K562 (cell line): Measurements from ENCODE around the gene NMNAT2. TPM values are rescaled to one million over a fixed set of nuclear protein-coding genes. Genes with fewer than 3 reads are reported as not detected.
A peak's percentile ranks its signal among the peaks of the same experiment; 100 is the strongest.

Experiments
- ATAC-seq: fragments of 200-7000 bp; cut with Tn5 transposase; 3 replicates; pipeline ENCODE4 v1.9.1; 2020; ENCODE audit warnings: moderate library complexity
- BruUV-seq: library from RNA; stranded (reverse); fragments of 400-500 nt; replicated peaks from 2 replicates; lab custom pipeline; 2021; lab: Mats Ljungman, UMichigan
- CTCF ChIA-PET: fragments of 300-600 bp; formaldehyde crosslinking; extraction: SDS; loops from one replicate; lab custom pipeline; 2021; ENCODE audit warnings: low intra/inter-chr PET ratio; lab: Yijun Ruan, JAX
- POLR2A ChIA-PET: fragments of 300-600, 350-650 bp; sonication (Branson Sonifier 250); formaldehyde crosslinking; extraction: SDS; loops from one replicate; lab custom pipeline; 2021; ENCODE audit warnings: antibody characterized with exemption, inconsistent platforms; lab: Yijun Ruan, JAX
- DNase-seq, 4 experiments: peaks; one replicate each; pipeline versions ENCODE4 v3.0.0 to v3.0.0-alpha.2; 2011 to 2018; ENCODE audit warnings: low spot score in 3 of 4, mixed read lengths in 3 of 4; ENCODE audit errors: extremely low read depth in 1 of 4
- FAIRE-seq: peaks from 2 replicates; lab custom pipeline; 2011; peaks lifted over from hg19 to GRCh38; lab: Jason Lieb, UNC
- H2AFZ ChIP-seq: 2 replicates; pipeline ENCODE4 v1.6.0; 2011; ENCODE audit warnings: low read depth, low read length, control low read depth, inconsistent platforms
- H3K27ac ChIP-seq: fragments of 200-600 bp; 3 replicates; pipeline ENCODE4 v1.8.0; 2011; ENCODE audit warnings: low read depth, mild to moderate bottlenecking, control low read depth, inconsistent platforms, low read length, moderate library complexity, mixed read lengths; ENCODE audit errors: extremely low read depth
- H3K27me3 ChIP-seq, 2 experiments: fragments of 300-600 bp in 1 of 2; 2 replicates in 1 of 2; 3 replicates in 1 of 2; pipeline versions ENCODE4 v1.6.0 to v1.8.0; 2011; ENCODE audit warnings: inconsistent platforms in 2 of 2, low read length in 2 of 2, mild to moderate bottlenecking in 1 of 2, mixed read lengths in 1 of 2, moderate library complexity in 1 of 2; ENCODE audit not compliant: control insufficient read depth in 2 of 2, insufficient read depth in 2 of 2
- H3K36me3 ChIP-seq: fragments of 300-600 bp; 3 replicates; pipeline ENCODE4 v1.8.0; 2011; ENCODE audit warnings: mild to moderate bottlenecking, low read length, inconsistent platforms; ENCODE audit not compliant: control insufficient read depth, insufficient read depth
- H3K4me1 ChIP-seq, 2 experiments: fragments of 200-600 bp in 1 of 2; replicated peaks in 1 of 2; 2 replicates in 1 of 2; 3 replicates in 1 of 2; pipeline versions ENCODE4 v1.5.1 to v1.8.0; 2011; ENCODE audit warnings: inconsistent platforms in 2 of 2, low read length in 2 of 2, mild to moderate bottlenecking in 1 of 2, mixed read lengths in 1 of 2, moderate library complexity in 1 of 2; ENCODE audit not compliant: control insufficient read depth in 2 of 2, insufficient read depth in 2 of 2
- H3K4me2 ChIP-seq: 2 replicates; pipeline ENCODE4 v1.6.1; 2011; ENCODE audit warnings: low read length, control low read depth, inconsistent platforms, mixed read lengths; ENCODE audit not compliant: insufficient read depth
- H3K4me3 ChIP-seq: fragments of 200-600 bp; sonication (generic), shearing (Covaris generic); 2 replicates; pipeline ENCODE4 v1.5.1; 2016; ENCODE audit warnings: control low read depth, inconsistent platforms
- H3K79me2 ChIP-seq: fragments of 200-600 bp; 3 replicates; pipeline ENCODE4 v1.8.0; 2011; ENCODE audit warnings: low read length, inconsistent platforms; ENCODE audit not compliant: control insufficient read depth, insufficient read depth
- H3K9ac ChIP-seq, 2 experiments: 2 replicates each; pipeline versions ENCODE4 v1.6.0 to v1.6.1; 2011; ENCODE audit warnings: low read depth in 2 of 2, low read length in 2 of 2, control low read depth in 1 of 2, inconsistent platforms in 1 of 2, mild to moderate bottlenecking in 1 of 2, mixed read lengths in 1 of 2; ENCODE audit not compliant: insufficient read depth in 1 of 2
- H3K9me1 ChIP-seq: one replicate; pipeline ENCODE4 v1.6.0; 2011; ENCODE audit warnings: inconsistent platforms, mild to moderate bottlenecking, low read length, moderate library complexity; ENCODE audit not compliant: control insufficient read depth, insufficient read depth
- H3K9me3 ChIP-seq: replicated peaks from 2 replicates; pipeline ENCODE4 v1.5.1; 2011; ENCODE audit warnings: low read depth, low read length, inconsistent platforms; ENCODE audit not compliant: control insufficient read depth, insufficient read depth
- H4K20me1 ChIP-seq: replicated peaks from 2 replicates; pipeline ENCODE4 v1.6.1; 2011; ENCODE audit warnings: low read length, inconsistent platforms, mixed read lengths; ENCODE audit not compliant: control insufficient read depth, insufficient read depth
- ATF1 ChIP-seq, 2 experiments: fragments of 450-650 bp in 1 of 2; IDR thresholded peaks; 2 replicates each; pipeline ENCODE4 v1.6.1; 2016; ENCODE audit warnings: missing compliant biosample characterization in 1 of 2, missing genetic modification characterization in 1 of 2
- CCNT2 ChIP-seq: IDR thresholded peaks from 2 replicates; pipeline ENCODE4 v1.6.1; 2011; ENCODE audit warnings: borderline replicate concordance, low read depth, mild to moderate bottlenecking, moderate library complexity, mixed read lengths, low read length; ENCODE audit not compliant: insufficient read length; ENCODE audit errors: extremely low read depth
- CHCHD3 ChIP-seq: fragments of 250-450 bp; sonication (Bioruptor Pico); IDR thresholded peaks from 2 replicates; pipeline ENCODE4 v2.1.2; 2022; ENCODE audit warnings: mild to moderate bottlenecking
- GATA2 ChIP-seq: sonication (generic); formaldehyde crosslinking; IDR thresholded peaks from 2 replicates; pipeline ENCODE4 v1.4.0; 2020; ENCODE audit warnings: mild to moderate bottlenecking, missing genetic modification reagents
- MCM3 ChIP-seq: fragments of 450-650 bp; IDR thresholded peaks from 2 replicates; pipeline ENCODE4 v1.6.1; 2016
- NFIC ChIP-seq: fragments of 450-650 bp; IDR thresholded peaks from 2 replicates; pipeline ENCODE4 v1.6.1; 2017; ENCODE audit warnings: mild to moderate bottlenecking, inconsistent platforms
- RAD21 ChIP-seq, 2 experiments: fragments of 250-450 bp in 1 of 2; fragments of 450-650 bp in 1 of 2; sonication (Bioruptor Pico) in 1 of 2; formaldehyde crosslinking in 1 of 2; IDR thresholded peaks in 1 of 2; conservative IDR thresholded peaks in 1 of 2; 2 replicates each; pipeline versions ENCODE4 v1.4.0 to v1.8.0; 2020 to 2022; ENCODE audit warnings: mild to moderate bottlenecking in 2 of 2, moderate library complexity in 1 of 2
- TAF15 ChIP-seq: fragments of 200-400 bp; formaldehyde crosslinking; IDR thresholded peaks from 2 replicates; pipeline ENCODE4 v1.6.1; 2017; ENCODE audit warnings: mild to moderate bottlenecking, low read depth, low read length, moderate library complexity
- TGIF2 ChIP-seq: sonication (generic); formaldehyde crosslinking; IDR thresholded peaks from 2 replicates; pipeline ENCODE4 v1.8.1; 2022; ENCODE audit warnings: mild to moderate bottlenecking, missing genetic modification reagents, moderate library complexity
- THRAP3 ChIP-seq: fragments of 450-650 bp; IDR thresholded peaks from 2 replicates; pipeline ENCODE4 v1.6.1; 2016; ENCODE audit warnings: mild to moderate bottlenecking, inconsistent platforms, borderline replicate concordance
- ZNF717 ChIP-seq: fragments of 250-450 bp; sonication (Bioruptor Pico); IDR thresholded peaks from 2 replicates; pipeline ENCODE4 v1.5.0; 2021
- ZSCAN29 ChIP-seq: fragments of 450-650 bp; IDR thresholded peaks from 2 replicates; pipeline ENCODE4 v1.6.1; 2017
- WGBS: fragments of 100-300 bp; shearing (Covaris generic); methylation state at CpG from one replicate; pipeline ENCODE4 v1.1.6; 2016; ENCODE audit warnings: low coverage, mixed read lengths; ENCODE audit not compliant: insufficient coverage; ENCODE audit errors: missing lambda C conversion rate; 5-methylcytosine and 5-hydroxymethylcytosine counted together
- in situ Hi-C: fragments of 300-500 bp; cut with MboI; formaldehyde crosslinking; loops from 4 replicates; pipeline ENCODE4 v1.15.0; 2018; ENCODE audit warnings: inconsistent platforms, mixed read lengths
- intact Hi-C: fragments of 100-400 bp; cut with micrococcal nuclease; formaldehyde crosslinking; loops from 2 replicates; pipeline ENCODE4 v1.14.2; 2022
- polyA plus RNA-seq, 8 experiments: library from polyadenylated mRNA; depleted of rRNA in 4 of 8; stranded (reverse) in 5 of 8; unstranded in 3 of 8; fragments of >200 nt; fragmentation: Nextera tagmentation in 2 of 8; fragmentation: Illumina TruSeq in 1 of 8; extraction: Ambion mirVana in 2 of 8; extraction: Trizol in 1 of 8; gene quantifications; 2 replicates each; pipeline versions ENCODE4 v1.2.1 to v1.2.3, GENCODE V29; 2011 to 2014; ENCODE audit warnings: inconsistent platforms in 1 of 8, missing spikeins in 1 of 8
- total RNA-seq, 7 experiments: library from RNA; depleted of rRNA in 6 of 7; stranded (reverse); fragments of >200 nt in 6 of 7; fragmentation: Illumina TruSeq in 2 of 7; extraction: Trizol in 2 of 7; gene quantifications; 2 replicates each; pipeline versions ENCODE4 v1.2.1 to v1.2.3, GENCODE V29; 2011 to 2021; ENCODE audit warnings: low replicate concordance in 1 of 7
- TF ChIP-seq, protein P1 (sequence below): fragments of 450-650 bp; formaldehyde crosslinking; IDR thresholded peaks from 2 replicates; pipeline ENCODE4 v1.4.0; 2020; ENCODE audit warnings: mild to moderate bottlenecking, moderate library complexity
- TF ChIP-seq, protein P2 (sequence below): sonication (generic); formaldehyde crosslinking; IDR thresholded peaks from 2 replicates; pipeline ENCODE4 v1.4.0; 2020; ENCODE audit warnings: mild to moderate bottlenecking, missing genetic modification reagents
- TF ChIP-seq, protein P3 (sequence below): sonication (generic); formaldehyde crosslinking; IDR thresholded peaks from 2 replicates; pipeline ENCODE4 v1.8.0; 2022; ENCODE audit warnings: mild to moderate bottlenecking, missing genetic modification reagents, borderline replicate concordance

NMNAT2 gene
- total and polyA plus RNA-seq, 9 of the 15 experiments (the other 6 are each of a cell fraction or from before 2014, with no cell fraction given) = not detected

DNA sequence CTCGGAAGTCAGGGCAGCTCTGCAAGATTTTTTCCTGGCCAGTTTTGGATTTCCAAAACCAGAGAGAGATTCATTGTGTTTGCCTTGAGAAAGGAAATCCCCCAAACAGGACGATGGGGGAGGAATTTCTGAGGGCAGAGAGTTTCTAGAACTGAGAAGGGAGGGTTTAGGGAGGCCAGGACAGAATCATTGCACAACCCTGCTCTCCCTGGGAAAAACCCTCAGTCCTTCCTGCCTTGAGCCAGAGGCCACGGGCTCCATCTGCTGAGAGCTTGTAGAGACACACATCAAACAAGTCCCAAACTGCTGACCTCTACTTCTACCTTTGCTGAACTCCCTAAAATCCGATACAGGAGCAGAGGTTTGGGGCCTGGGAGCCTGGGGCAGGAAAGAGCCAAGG, 99.7 kb downstream of the NMNAT2 start (continued):
- TF ChIP-seq RAD21 (CRISPR knock-in tag; conservative IDR thresholded peaks at IDR 0.05 in 1 of 2, IDR thresholded peaks at IDR 0.05 in 1 of 2) = peak; percentile 32 to 43; a peak in 2 of 4 replicates

DNA sequence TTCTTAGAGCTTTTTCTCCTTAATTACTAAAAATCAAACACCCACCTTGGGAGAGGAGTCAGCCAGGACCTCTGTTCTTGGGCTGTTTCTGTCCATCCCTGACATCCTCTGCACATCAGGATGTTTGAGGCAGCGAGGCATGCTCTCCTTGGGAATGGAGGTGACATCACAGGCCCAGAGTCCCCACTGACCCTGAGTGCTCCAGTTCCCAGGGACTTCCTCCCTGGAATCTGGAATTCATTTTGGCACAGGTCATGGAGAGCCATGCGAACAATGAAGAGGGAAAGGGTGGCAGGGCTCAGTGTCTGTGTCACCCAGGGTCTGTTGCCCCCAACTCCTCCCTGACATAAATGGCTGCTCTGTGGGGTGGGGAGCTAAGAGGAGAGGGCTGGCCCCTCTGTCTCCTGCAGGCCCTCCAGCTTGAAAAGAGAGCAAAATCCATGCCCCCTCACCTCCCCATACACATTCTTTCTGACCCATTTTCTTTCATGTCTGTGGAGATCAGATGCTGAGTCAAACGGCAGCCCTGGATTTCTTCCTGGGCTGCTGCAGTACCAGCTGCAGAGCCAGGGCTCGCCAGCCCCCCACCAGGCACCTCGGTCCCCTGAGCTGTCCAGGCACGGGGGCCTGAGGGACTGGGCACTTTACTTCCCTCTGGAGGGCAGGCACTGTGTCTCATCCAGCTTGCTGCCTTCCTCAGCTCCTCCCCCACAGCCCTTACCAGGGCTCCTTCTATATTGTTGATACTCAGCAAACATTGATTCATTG, 102.0 kb downstream of the NMNAT2 start:
- no peak overlapping the region for H2AFZ ChIP-seq
- no peaks in the 10 kb centered on the region for H4K20me1 ChIP-seq
- H3K4me1 ChIP-seq = no peaks in the 10 kb centered on the region
- in situ Hi-C loops (no loop called here), intact Hi-C loops (no loop called here)
- BruUV-seq = no TSS peak
- no peaks in the 10 kb centered on the region for H3K9me3 ChIP-seq
- no peak overlapping the region for H3K4me2 ChIP-seq
- DNase-seq (no peak), ATAC-seq (no peak), FAIRE-seq (no peak)
- no peaks in the 10 kb centered on the region for H3K79me2 ChIP-seq
- CTCF ChIA-PET = no interaction called here
- no peaks in the 10 kb centered on the region for H3K9me1 ChIP-seq
- no peak overlapping the region for H3K4me3 ChIP-seq
- H3K9ac ChIP-seq = no peak overlapping the region
- no peak overlapping the region for H3K27ac ChIP-seq
- POLR2A ChIA-PET = interaction anchor here (0.6 to 1.1 kb wide), 2 partner anchors 11 to 35 kb away, joined by 3 to 5 read pairs; no protein-coding TSS in a partner anchor
- H3K27me3 ChIP-seq = peaks cover 2 to 34% of the 10 kb centered on the region in 2 experiments; a peak in 2 of 5 replicates
- 0% methylated on average over 6 of the region's 6 CpGs for WGBS
- no peaks in the 10 kb centered on the region for H3K36me3 ChIP-seq
- TF ChIP-seq MCM3 (no peak), TGIF2 (CRISPR knock-in tag) (no peak), THRAP3 (no peak), ZNF717 (CRISPR knock-in tag) (no peak), TAF15 (no peak), GATA2 (CRISPR knock-in tag) (no peak), NFIC (no peak), CCNT2 (no peak), ATF1 (CRISPR knock-in tag; IDR thresholded peaks at IDR 0.05) (no peak), ATF1 (tag; IDR thresholded peaks at IDR 0.05) (no peak), CHCHD3 (CRISPR knock-in tag) (no peak), ZSCAN29 (no peak)
- TF ChIP-seq, protein P1, sequence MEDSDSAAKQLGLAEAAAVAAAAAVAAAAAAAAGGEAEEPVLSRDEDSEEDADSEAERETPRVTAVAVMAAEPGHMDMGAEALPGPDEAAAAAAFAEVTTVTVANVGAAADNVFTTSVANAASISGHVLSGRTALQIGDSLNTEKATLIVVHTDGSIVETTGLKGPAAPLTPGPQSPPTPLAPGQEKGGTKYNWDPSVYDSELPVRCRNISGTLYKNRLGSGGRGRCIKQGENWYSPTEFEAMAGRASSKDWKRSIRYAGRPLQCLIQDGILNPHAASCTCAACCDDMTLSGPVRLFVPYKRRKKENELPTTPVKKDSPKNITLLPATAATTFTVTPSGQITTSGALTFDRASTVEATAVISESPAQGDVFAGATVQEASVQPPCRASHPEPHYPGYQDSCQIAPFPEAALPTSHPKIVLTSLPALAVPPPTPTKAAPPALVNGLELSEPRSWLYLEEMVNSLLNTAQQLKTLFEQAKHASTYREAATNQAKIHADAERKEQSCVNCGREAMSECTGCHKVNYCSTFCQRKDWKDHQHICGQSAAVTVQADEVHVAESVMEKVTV = no peak
- TF ChIP-seq, protein P2, sequence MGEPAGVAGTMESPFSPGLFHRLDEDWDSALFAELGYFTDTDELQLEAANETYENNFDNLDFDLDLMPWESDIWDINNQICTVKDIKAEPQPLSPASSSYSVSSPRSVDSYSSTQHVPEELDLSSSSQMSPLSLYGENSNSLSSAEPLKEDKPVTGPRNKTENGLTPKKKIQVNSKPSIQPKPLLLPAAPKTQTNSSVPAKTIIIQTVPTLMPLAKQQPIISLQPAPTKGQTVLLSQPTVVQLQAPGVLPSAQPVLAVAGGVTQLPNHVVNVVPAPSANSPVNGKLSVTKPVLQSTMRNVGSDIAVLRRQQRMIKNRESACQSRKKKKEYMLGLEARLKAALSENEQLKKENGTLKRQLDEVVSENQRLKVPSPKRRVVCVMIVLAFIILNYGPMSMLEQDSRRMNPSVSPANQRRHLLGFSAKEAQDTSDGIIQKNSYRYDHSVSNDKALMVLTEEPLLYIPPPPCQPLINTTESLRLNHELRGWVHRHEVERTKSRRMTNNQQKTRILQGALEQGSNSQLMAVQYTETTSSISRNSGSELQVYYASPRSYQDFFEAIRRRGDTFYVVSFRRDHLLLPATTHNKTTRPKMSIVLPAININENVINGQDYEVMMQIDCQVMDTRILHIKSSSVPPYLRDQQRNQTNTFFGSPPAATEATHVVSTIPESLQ (CRISPR knock-in tag) = no peak
- TF ChIP-seq, protein P3, sequence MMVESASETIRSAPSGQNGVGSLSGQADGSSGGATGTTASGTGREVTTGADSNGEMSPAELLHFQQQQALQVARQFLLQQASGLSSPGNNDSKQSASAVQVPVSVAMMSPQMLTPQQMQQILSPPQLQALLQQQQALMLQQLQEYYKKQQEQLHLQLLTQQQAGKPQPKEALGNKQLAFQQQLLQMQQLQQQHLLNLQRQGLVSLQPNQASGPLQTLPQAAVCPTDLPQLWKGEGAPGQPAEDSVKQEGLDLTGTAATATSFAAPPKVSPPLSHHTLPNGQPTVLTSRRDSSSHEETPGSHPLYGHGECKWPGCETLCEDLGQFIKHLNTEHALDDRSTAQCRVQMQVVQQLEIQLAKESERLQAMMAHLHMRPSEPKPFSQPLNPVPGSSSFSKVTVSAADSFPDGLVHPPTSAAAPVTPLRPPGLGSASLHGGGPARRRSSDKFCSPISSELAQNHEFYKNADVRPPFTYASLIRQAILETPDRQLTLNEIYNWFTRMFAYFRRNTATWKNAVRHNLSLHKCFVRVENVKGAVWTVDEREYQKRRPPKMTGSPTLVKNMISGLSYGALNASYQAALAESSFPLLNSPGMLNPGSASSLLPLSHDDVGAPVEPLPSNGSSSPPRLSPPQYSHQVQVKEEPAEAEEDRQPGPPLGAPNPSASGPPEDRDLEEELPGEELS (CRISPR knock-in tag) = no peak
